ENCODE data around the gene LUZP2.

DNA sequence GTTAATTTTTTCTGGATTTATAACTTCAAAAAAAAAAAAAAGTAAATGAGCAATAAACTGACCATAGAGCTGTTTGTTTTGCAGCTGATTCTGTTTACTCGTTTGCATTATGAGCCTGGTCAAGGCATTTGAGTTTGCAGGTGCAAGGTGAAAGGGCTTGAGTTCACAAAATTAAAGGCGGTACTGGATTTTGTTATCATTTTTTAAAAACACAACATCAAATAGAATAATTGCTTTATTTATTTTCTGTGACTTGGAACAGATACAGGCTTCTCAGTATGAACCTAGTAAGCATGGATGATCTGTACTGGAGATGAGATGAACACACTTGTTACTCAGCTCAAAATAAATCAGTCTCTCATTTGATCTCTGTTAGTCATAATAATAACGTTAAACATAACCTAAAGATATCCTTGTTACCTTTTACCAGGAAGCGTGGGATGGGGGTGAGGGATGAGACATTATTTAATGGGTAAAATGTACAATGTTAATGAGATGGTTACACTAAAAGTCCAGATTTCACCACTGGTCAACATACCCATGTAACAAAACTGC, 137.8 kb downstream of the LUZP2 start:
- no peak for TF ChIP-seq POLR2A (IDR thresholded peaks at IDR 0.05)
- TF ChIP-seq, protein P1, sequence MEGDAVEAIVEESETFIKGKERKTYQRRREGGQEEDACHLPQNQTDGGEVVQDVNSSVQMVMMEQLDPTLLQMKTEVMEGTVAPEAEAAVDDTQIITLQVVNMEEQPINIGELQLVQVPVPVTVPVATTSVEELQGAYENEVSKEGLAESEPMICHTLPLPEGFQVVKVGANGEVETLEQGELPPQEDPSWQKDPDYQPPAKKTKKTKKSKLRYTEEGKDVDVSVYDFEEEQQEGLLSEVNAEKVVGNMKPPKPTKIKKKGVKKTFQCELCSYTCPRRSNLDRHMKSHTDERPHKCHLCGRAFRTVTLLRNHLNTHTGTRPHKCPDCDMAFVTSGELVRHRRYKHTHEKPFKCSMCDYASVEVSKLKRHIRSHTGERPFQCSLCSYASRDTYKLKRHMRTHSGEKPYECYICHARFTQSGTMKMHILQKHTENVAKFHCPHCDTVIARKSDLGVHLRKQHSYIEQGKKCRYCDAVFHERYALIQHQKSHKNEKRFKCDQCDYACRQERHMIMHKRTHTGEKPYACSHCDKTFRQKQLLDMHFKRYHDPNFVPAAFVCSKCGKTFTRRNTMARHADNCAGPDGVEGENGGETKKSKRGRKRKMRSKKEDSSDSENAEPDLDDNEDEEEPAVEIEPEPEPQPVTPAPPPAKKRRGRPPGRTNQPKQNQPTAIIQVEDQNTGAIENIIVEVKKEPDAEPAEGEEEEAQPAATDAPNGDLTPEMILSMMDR (IDR thresholded peaks at IDR 0.05) = no peak

Measured in adrenal gland (tissue), 5 donors.